ENCODE measurements around the gene OCA2.

DNA sequence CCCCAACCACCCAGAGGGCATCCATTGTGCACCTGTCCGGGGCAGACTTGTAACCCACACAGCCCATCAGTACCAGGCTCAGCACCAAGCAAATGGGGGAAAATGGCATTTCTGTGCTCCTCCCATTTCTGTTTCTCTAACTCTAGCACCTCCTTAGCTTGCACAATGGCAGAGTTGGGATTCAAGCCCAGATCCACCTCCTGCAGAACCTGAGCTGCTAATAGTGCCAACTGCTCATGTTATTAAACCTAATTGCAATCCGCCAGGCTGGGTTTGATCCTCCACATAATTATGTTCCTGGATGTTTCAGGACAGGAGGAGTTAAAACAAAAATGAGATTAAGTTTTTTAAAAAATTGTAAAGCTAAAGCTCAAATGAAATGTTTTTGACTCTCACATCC is 235.0 kb downstream of the OCA2 start:
- TF ChIP-seq, protein P1, sequence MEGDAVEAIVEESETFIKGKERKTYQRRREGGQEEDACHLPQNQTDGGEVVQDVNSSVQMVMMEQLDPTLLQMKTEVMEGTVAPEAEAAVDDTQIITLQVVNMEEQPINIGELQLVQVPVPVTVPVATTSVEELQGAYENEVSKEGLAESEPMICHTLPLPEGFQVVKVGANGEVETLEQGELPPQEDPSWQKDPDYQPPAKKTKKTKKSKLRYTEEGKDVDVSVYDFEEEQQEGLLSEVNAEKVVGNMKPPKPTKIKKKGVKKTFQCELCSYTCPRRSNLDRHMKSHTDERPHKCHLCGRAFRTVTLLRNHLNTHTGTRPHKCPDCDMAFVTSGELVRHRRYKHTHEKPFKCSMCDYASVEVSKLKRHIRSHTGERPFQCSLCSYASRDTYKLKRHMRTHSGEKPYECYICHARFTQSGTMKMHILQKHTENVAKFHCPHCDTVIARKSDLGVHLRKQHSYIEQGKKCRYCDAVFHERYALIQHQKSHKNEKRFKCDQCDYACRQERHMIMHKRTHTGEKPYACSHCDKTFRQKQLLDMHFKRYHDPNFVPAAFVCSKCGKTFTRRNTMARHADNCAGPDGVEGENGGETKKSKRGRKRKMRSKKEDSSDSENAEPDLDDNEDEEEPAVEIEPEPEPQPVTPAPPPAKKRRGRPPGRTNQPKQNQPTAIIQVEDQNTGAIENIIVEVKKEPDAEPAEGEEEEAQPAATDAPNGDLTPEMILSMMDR (IDR thresholded peaks at IDR 0.05; ENCODE audit: low read depth, low read length), result no peak
- TF ChIP-seq EZH2phosphoT487 (IDR thresholded peaks at IDR 0.05; ENCODE audit: low read depth), result no peak
